Measurements from ENCODE around the gene FNDC5. TPM values are rescaled to one million over a fixed set of nuclear protein-coding genes. Genes with fewer than 3 reads are reported as not detected.
A peak's percentile ranks its signal among the peaks of the same experiment; 100 is the strongest.

The FNDC5 gene
- total and polyA plus RNA-seq, 8 donors: 0.89 to 21.0 (median 6.7) TPM; not detected in 1

DNA sequence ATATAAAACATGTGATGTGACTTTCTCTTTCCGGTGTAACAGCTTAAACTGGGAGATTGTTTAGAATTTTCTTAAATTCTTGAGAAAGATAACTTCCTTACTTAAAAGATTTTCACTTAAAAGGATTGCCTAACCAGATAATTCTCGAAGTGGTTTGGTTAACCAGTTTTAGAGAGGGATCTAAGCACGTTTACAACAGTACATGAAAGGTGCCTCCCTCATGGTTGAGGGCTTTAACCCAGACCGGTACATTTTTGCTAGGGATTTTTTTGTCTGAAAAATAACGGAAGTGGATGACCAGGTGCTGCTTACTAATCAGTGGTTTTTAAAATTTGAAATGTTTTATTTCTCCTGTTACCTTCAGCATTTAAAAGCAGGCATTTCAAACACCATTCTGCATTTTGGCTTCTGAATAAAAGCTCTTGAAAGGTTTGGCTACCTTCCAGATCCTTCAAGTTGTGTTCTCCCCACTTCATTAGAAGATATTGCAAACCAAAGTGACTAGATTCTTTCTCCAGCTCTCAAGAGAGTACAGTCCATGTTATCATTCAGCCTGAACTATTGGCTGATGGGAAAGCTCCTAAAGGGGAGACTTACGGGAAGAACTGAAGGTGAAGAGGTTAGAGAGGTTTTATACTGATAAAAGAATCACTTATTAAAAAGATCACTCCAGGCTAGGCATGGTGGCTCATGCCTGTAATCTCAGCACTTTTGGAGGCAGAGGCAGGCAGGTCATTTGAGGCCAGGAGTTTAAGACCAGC, 40.4 kb downstream of the FNDC5 start:
- Histone ChIP-seq H3K36me3 (peaks cover 51 to 100% (median 100%) of the 10 kb centered on the region in 4 donors), H3K4me1 (no peaks in the 10 kb centered on the region), H3K4me3 (no peak overlapping the region), H3K9me3 (no peaks in the 10 kb centered on the region), H3K27ac (no peak overlapping the region), H3K27me3 (no peaks in the 10 kb centered on the region)
- TF ChIP-seq EP300 (IDR thresholded peaks at IDR 0.05): no peak
- intact Hi-C loops (cut with DNase I; ENCODE audit: low total_unique reads): no loop called here
- DNase-seq: no peak
- WGBS, 5 donors: 84 to 89% (median 89%) methylated on average over 6 of the region's 6 CpGs

- Histone ChIP-seq H3K27ac (no peak overlapping the region), H3K4me1 (no peaks in the 10 kb centered on the region), H3K36me3 (peaks cover 45 to 83% (median 81%) of the 10 kb centered on the region in 4 donors), H3K4me3 (no peak overlapping the region), H3K27me3 (no peaks in the 10 kb centered on the region), H3K9me3 (no peaks in the 10 kb centered on the region)
- DNase-seq: peak in 1 of 2 donors; percentile 42
- TF ChIP-seq EP300 (IDR thresholded peaks at IDR 0.05) (no peak), CTCF (IDR thresholded peaks at IDR 0.05) (no peak), POLR2A (IDR thresholded peaks at IDR 0.05) (no peak), POLR2AphosphoS5 (IDR thresholded peaks at IDR 0.05) (no peak)
- intact Hi-C loops (cut with DNase I; ENCODE audit: low total_unique reads): no loop called here
- 90 to 95% (median 92%) methylated on average over 7 of the region's 7 CpGs for WGBS, 5 donors
Observed at GRCh38 chr1:32828341-32828740, 42.4 kb downstream of the FNDC5 start.

DNA sequence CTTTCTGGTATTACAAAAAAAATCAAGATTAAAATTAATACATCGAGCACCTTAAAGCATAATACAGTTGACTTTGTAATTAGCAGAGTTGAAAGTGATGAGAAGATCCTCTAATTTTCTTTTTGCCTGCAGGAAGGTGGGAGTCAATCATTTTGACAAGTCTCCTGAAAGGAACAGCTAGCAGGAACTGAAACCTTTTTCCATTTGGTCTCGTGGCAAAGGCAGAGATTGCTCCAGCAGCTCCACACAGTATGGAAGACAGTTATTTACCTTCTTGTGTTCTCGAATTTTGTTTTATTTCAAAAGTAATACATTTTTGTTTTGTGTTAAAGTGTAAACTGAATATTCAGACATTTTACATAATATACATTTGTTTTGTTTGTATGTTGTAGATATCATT, 45.5 kb downstream of the FNDC5 start:
- no peak for DNase-seq
- 82 to 93% (median 86%) methylated on average over 3 of the region's 3 CpGs for WGBS, 5 donors
- Histone ChIP-seq H3K9me3 (no peaks in the 10 kb centered on the region), H3K4me1 (peaks cover 0 to 11% (median 0%) of the 10 kb centered on the region in 4 donors), H3K4me3 (no peak overlapping the region), H3K27ac (no peak overlapping the region), H3K36me3 (peaks cover 34 to 51% (median 50%) of the 10 kb centered on the region in 4 donors), H3K27me3 (no peaks in the 10 kb centered on the region)
- TF ChIP-seq POLR2A (IDR thresholded peaks at IDR 0.05): no peak
- no peak for TF ChIP-seq EP300 (IDR thresholded peaks at IDR 0.05)
- no peak for TF ChIP-seq CTCF (IDR thresholded peaks at IDR 0.05)
- TF ChIP-seq POLR2AphosphoS5 (IDR thresholded peaks at IDR 0.05): no peak
- intact Hi-C loops (cut with DNase I; ENCODE audit: low total_unique reads): no loop called here

- no peak for TF ChIP-seq POLR2A (IDR thresholded peaks at IDR 0.05)
- TF ChIP-seq POLR2AphosphoS5 (IDR thresholded peaks at IDR 0.05): no peak
- Histone ChIP-seq H3K27me3 (no peaks in the 10 kb centered on the region), H3K27ac (peak overlapping the region in 4 of 5 donors; percentile 91 to 98 (median 97)), H3K9me3 (no peaks in the 10 kb centered on the region), H3K4me1 (peaks cover 29 to 58% (median 43%) of the 10 kb centered on the region in 4 donors), H3K36me3 (no peaks in the 10 kb centered on the region), H3K4me3 (peak overlapping the region; percentile 65 to 90 (median 82))
- 64 to 73% (median 66%) methylated on average over 11 of the region's 11 CpGs for WGBS, 5 donors
- DNase-seq: peak in 1 of 2 donors; percentile 33
- intact Hi-C loops (cut with DNase I; ENCODE audit: low total_unique reads): no loop called here
Observed at GRCh38 chr1:32818804-32819541, 51.7 kb downstream of the FNDC5 start.
